H1 (cell line): ENCODE results near the gene ENKUR. TPM values are rescaled to one million over a fixed set of nuclear protein-coding genes. Genes with fewer than 3 reads are reported as not detected.

ENCODE experiments used
- CHD2 ChIP-seq: IDR thresholded peaks from 2 replicates; pipeline ENCODE4 v1.6.1; 2012; ENCODE audit warnings: low read length, improper control_type of control experiment
- CHD7 ChIP-seq: fragments of 300-600 bp; sonication (generic); IDR thresholded peaks from 2 replicates; pipeline ENCODE4 v1.7.1; 2012; ENCODE audit warnings: low read length, moderate library complexity, mild to moderate bottlenecking, inconsistent platforms; ENCODE audit not compliant: insufficient replicate concordance
- CREB1 ChIP-seq: IDR thresholded peaks from 2 replicates; pipeline ENCODE4 v1.6.1; 2012; ENCODE audit warnings: inconsistent platforms
- E2F6 ChIP-seq: IDR thresholded peaks from 2 replicates; pipeline ENCODE4 v1.6.1; 2012; ENCODE audit warnings: inconsistent platforms
- EGR1 ChIP-seq: IDR thresholded peaks from 2 replicates; pipeline ENCODE4 v1.6.1; 2011; ENCODE audit warnings: low read depth, low read length, borderline replicate concordance
- EZH2 ChIP-seq: fragments of 200-600 bp; sonication (generic); IDR thresholded peaks from 2 replicates; pipeline ENCODE4 v1.7.1; 2012; ENCODE audit warnings: low read depth, mild to moderate bottlenecking, moderate library complexity, low read length, inconsistent platforms; ENCODE audit not compliant: severe bottlenecking
- GTF2F1 ChIP-seq: IDR thresholded peaks from 2 replicates; pipeline ENCODE4 v1.6.1; 2012; ENCODE audit warnings: low read depth, low read length, improper control_type of control experiment, borderline replicate concordance
- MAX ChIP-seq: IDR thresholded peaks from 2 replicates; pipeline ENCODE4 v1.6.1; 2012; ENCODE audit warnings: inconsistent platforms
- TAF1 ChIP-seq: IDR thresholded peaks from 2 replicates; pipeline ENCODE4 v1.6.1; 2011; ENCODE audit warnings: mild to moderate bottlenecking, low read depth, low read length
- USF2 ChIP-seq: IDR thresholded peaks from 2 replicates; pipeline ENCODE4 v1.6.1; 2011; ENCODE audit warnings: low read length, improper control_type of control experiment
- polyA plus RNA-seq, 7 experiments: library from polyadenylated mRNA; depleted of rRNA in 3 of 7; stranded (reverse) in 5 of 7; unstranded in 2 of 7; fragments of >200 nt in 5 of 7; fragments of 200-250 nt in 2 of 7; gene quantifications; 1 replicate in 5 of 7; 2 replicates in 1 of 7; 4 replicates in 1 of 7; pipeline versions ENCODE4 v1.2.1 to v1.2.3, GENCODE V29; 2011 to 2013; ENCODE audit warnings: missing spikeins in 2 of 7, mixed read lengths in 2 of 7
- total RNA-seq: library from RNA; stranded (reverse); fragmentation: NEBNext Ultra II Directional; extraction: Animal tissue kit (Norgen Biotek cat#: 25700); gene quantifications from 2 replicates; pipeline ENCODE4 v1.2.1, GENCODE V29; 2021

Gene ENKUR
- total and polyA plus RNA-seq, 2 of the 8 experiments (the other 6 are each of a cell fraction or from before 2014, with no cell fraction given) = not detected

GRCh38 chr10:24969841-24970281 lies 46.1 kb downstream of the ENKUR start (continued):
- no peak for TF ChIP-seq CHD7
- TF ChIP-seq EGR1 = no peak
- no peak for TF ChIP-seq GTF2F1
- TF ChIP-seq TAF1 = no peak
- TF ChIP-seq CHD2 = no peak
- TF ChIP-seq E2F6 = no peak
- no peak for TF ChIP-seq USF2
- no peak for TF ChIP-seq EZH2
- TF ChIP-seq MAX = no peak
- TF ChIP-seq CREB1 = no peak
